Keratinocyte (primary cell): ENCODE results near the gene PTPRN2.

Experiments
- EZH2 ChIP-seq: IDR thresholded peaks from one replicate; pipeline ENCODE4 v1.6.1; 2012; ENCODE audit warnings: inconsistent platforms, mild to moderate bottlenecking, low read length, moderate library complexity
- TF ChIP-seq, protein P1 (sequence below), 3 experiments: IDR thresholded peaks in 1 of 3; conservative IDR thresholded peaks in 1 of 3; optimal IDR thresholded peaks in 1 of 3; 2 replicates in 2 of 3; 3 replicates in 1 of 3; pipeline versions ENCODE3 to v1.5.1; 2011; ENCODE audit warnings: low read length in 3 of 3, mild to moderate bottlenecking in 3 of 3, moderate library complexity in 2 of 3, control low read depth in 1 of 3, inconsistent platforms in 1 of 3; ENCODE audit not compliant: insufficient read depth in 2 of 3; ENCODE audit errors: extremely low read depth in 1 of 3

DNA sequence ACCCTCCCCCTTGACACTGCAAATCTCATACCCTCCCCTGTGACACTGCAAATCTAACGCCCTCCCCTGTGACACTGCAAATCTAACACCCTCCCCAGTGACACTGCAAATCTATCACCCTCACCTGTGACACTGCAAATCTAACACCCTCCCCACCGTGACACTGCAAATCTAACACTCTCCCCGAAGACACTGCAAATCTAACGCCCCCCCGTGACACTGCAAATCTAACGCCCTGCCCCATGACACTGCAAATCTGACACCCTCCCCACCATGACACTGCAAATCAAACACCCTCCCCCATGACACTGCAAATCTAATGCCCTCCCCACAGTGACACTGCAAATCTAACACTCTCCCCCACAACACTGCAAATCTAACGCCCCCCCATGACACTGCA is 647.1 kb downstream of the PTPRN2 start:
- TF ChIP-seq, protein P1, sequence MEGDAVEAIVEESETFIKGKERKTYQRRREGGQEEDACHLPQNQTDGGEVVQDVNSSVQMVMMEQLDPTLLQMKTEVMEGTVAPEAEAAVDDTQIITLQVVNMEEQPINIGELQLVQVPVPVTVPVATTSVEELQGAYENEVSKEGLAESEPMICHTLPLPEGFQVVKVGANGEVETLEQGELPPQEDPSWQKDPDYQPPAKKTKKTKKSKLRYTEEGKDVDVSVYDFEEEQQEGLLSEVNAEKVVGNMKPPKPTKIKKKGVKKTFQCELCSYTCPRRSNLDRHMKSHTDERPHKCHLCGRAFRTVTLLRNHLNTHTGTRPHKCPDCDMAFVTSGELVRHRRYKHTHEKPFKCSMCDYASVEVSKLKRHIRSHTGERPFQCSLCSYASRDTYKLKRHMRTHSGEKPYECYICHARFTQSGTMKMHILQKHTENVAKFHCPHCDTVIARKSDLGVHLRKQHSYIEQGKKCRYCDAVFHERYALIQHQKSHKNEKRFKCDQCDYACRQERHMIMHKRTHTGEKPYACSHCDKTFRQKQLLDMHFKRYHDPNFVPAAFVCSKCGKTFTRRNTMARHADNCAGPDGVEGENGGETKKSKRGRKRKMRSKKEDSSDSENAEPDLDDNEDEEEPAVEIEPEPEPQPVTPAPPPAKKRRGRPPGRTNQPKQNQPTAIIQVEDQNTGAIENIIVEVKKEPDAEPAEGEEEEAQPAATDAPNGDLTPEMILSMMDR (optimal IDR thresholded peaks at IDR 0.05 in 1 of 3, IDR thresholded peaks at IDR 0.05 in 1 of 3, conservative IDR thresholded peaks at IDR 0.05 in 1 of 3; ENCODE audit: extremely low read depth in 1 of 3, insufficient read depth in 2 of 3, low read length in 3 of 3), result no peak
- TF ChIP-seq EZH2, result no peak
